ENCODE data around the gene FZD7. TPM values are rescaled to one million over a fixed set of nuclear protein-coding genes. Genes with fewer than 3 reads are reported as not detected.

FZD7 gene
- total RNA-seq, result 0.17 and 0.22 TPM in 2 replicates

DNA sequence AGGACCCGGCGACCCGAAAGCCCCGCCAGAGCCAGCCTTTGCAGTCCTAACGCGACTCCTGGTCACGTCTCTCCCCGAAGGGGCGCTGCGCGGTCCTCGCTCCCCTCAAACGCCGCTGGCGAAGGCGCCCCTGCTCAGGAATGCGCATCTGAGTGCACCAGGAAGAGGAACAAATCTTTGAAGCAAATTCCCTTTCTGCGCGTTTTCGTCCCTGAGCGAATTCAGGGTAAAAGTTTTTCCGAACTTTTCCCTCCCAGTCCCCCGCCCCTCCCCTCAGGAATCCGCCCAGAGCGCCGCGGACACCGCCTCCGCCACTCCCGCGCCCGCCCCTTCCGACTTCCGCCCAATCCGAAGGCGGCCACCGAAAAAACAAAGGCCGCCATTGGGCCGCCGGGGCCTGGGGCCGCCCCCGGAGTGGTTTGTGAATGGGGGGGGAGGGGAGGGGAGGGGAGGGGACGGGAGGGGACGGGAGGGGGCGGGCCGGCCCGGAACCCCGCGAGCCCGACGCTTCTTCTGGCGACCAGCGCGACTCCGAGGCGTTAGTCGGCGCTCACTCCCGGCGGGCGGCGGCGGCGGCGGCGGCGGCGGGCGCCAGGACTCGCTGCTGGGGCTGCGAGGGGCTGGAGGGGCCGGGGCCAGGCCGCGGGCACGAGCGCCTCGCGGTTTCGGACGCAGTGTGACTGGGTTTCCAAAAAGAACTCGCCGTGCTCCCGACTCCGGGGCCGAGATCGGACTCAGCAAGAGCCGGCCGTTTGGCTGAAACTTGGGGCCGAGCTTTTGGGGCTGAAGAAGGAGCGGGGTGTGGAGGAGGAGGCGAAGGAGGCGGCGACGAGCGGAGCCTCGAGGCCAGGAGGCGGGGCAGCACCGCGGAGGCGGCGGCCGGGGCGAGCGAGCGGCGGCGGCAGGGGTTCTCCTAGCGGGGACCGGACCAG is at the start of gene FZD7:
TSS of gene FZD7 (plus strand) at position 539 of the 932 bp plus-strand sequence. CDS start 793 bp downstream, outside the sequence.

DNA sequence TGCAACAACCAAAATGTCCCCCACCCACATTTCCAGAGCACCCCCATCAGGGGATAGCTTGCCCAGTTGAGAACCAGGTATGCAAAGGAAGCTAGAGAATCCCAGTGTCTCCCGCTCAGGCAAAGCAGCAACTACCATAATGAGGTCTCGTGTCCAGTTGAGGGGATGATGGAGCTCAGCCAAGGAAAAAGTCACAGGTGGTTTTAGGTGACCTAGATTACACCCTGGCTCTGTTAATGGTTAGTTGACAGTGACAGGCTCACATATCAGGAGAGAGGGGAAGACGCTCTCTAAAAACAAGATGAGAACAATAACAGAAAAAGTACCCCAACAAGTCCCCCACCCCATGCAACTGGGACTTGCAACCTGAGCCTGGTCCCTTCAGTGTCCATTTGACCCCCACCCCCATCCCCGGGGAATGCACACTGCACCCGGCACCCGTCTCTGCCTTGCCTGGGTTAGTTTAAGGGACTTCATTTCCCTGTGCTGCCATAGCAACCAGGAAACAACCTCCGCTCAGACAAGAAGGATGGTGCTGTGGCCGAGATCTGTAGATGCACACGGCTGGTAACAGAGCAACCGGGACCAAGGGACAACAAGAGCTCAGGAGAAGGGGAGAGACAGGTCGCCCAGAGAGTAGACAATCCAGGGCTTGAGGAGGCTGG is 39.2 kb downstream of the FZD7 start, which contains the start of gene KIAA2012:
TSS of gene KIAA2012 (plus strand) at position 519 of the 665 bp plus-strand sequence. CDS start 373 bp downstream, outside the sequence.

Other genes starting within 250 kb of the FZD7 start
- gene CDK15, start 227.3 kb upstream of the FZD7 start, total RNA-seq, result under 0.01 TPM in 1 of 2 replicates, not detected in the other
- not detected in 2 replicates for gene KIAA2012, start 39.4 kb downstream of the FZD7 start, total RNA-seq
- gene SUMO1, start 204.7 kb downstream of the FZD7 start, total RNA-seq, result 111 and 127 TPM in 2 replicates
- 24.2 and 38.4 TPM in 2 replicates for gene NOP58, start 231.9 kb downstream of the FZD7 start, total RNA-seq